Fibroblast of lung (primary cell): ENCODE measurements around the gene PIR. TPM values are rescaled to one million over a fixed set of nuclear protein-coding genes. Genes with fewer than 3 reads are reported as not detected.

ENCODE experiments used
- DNase-seq, 2 donors: peaks; one replicate each; pipeline versions ENCODE4 v3.0.0 to v3.0.0-alpha.2; 2010; ENCODE audit warnings: low read depth in 2 of 2
- H2AFZ ChIP-seq: 2 replicates; pipeline ENCODE4 v1.5.1; 2012; ENCODE audit warnings: low read length, control low read depth, inconsistent platforms
- H3K27ac ChIP-seq: 2 replicates; pipeline ENCODE4 v1.5.1; 2011; ENCODE audit warnings: low read length, control low read depth; ENCODE audit not compliant: insufficient read depth
- H3K27me3 ChIP-seq: 2 replicates; pipeline ENCODE4 v1.5.1; 2011; ENCODE audit warnings: mild to moderate bottlenecking, low read length; ENCODE audit not compliant: control insufficient read depth, insufficient read depth
- H3K36me3 ChIP-seq: 2 replicates; pipeline ENCODE4 v1.5.1; 2011; ENCODE audit warnings: low read length; ENCODE audit not compliant: control insufficient read depth, insufficient read depth
- H3K4me1 ChIP-seq: 2 replicates; pipeline ENCODE4 v1.5.1; 2011; ENCODE audit warnings: low read length; ENCODE audit not compliant: control insufficient read depth, insufficient read depth; ENCODE audit errors: extremely low read depth
- H3K4me2 ChIP-seq: 2 replicates; pipeline ENCODE4 v1.5.1; 2011; ENCODE audit warnings: low read length, control low read depth; ENCODE audit not compliant: insufficient read depth; ENCODE audit errors: extremely low read depth
- H3K4me3 ChIP-seq, 4 experiments: fragments of 200-600 bp in 1 of 4; sonication (generic) in 1 of 4; replicated peaks in 1 of 4; 2 replicates each; pipeline ENCODE4 v1.5.1; 2011 to 2016; ENCODE audit warnings: low read length in 4 of 4, low read depth in 3 of 4, mild to moderate bottlenecking in 3 of 4, control low read depth in 2 of 4, inconsistent platforms in 1 of 4, mixed read lengths in 1 of 4; ENCODE audit not compliant: insufficient read depth in 1 of 4; ENCODE audit errors: control extremely low read depth in 1 of 4
- H3K79me2 ChIP-seq: 2 replicates; pipeline ENCODE4 v1.5.1; 2012; ENCODE audit warnings: mild to moderate bottlenecking, low read length, inconsistent platforms; ENCODE audit not compliant: control insufficient read depth, insufficient read depth
- H3K9ac ChIP-seq: 2 replicates; pipeline ENCODE4 v1.5.1; 2011; ENCODE audit warnings: mild to moderate bottlenecking, low read length, control low read depth; ENCODE audit not compliant: insufficient read depth
- H3K9me3 ChIP-seq: 2 replicates; pipeline ENCODE4 v1.5.1; 2012; ENCODE audit warnings: low read depth, low read length; ENCODE audit not compliant: control insufficient read depth, insufficient read depth
- H4K20me1 ChIP-seq: 2 replicates; pipeline ENCODE4 v1.5.1; 2011; ENCODE audit warnings: low read length; ENCODE audit not compliant: control insufficient read depth, insufficient read depth; ENCODE audit errors: extremely low read depth
- CTCF ChIP-seq, 2 donors: IDR thresholded peaks in 1 of 2; conservative IDR thresholded peaks in 1 of 2; 1 replicate in 1 of 2; 2 replicates in 1 of 2; pipeline ENCODE4 v1.5.1; 2011 to 2012; ENCODE audit warnings: low read length in 2 of 2, control low read depth in 1 of 2, inconsistent platforms in 1 of 2, low read depth in 1 of 2, mild to moderate bottlenecking in 1 of 2
- EZH2 ChIP-seq: IDR thresholded peaks from 2 replicates; pipeline ENCODE4 v1.5.1; 2012; ENCODE audit warnings: low read length, control low read depth, mild to moderate bottlenecking; ENCODE audit errors: missing control alignments
- polyA plus RNA-seq, 2 donors: library from polyadenylated mRNA; depleted of rRNA in 1 of 2; stranded (reverse) in 1 of 2; unstranded in 1 of 2; fragments of >200 nt; gene quantifications; 2 replicates each; pipeline ENCODE4 v1.2.1, GENCODE V29; 2011 to 2012; ENCODE audit warnings: missing spikeins in 1 of 2
- total RNA-seq: library from RNA; depleted of rRNA; stranded (reverse); fragments of >200 nt; gene quantifications from 2 replicates; pipeline ENCODE4 v1.2.1, GENCODE V29; 2014

Gene PIR
- total and polyA plus RNA-seq, 2 donors (not counting 1 experiment from before 2014, with no cell fraction given), result 17.0 to 19.9 TPM

- Histone ChIP-seq H2AFZ (no peak overlapping the region), H3K36me3 (no peaks in the 10 kb centered on the region), H3K27me3 (no peaks in the 10 kb centered on the region), H3K4me2 (no peak overlapping the region), H4K20me1 (no peaks in the 10 kb centered on the region), H3K4me1 (no peaks in the 10 kb centered on the region), H3K79me2 (no peaks in the 10 kb centered on the region), H3K9me3 (no peaks in the 10 kb centered on the region), H3K4me3 (no peak overlapping the region), H3K27ac (no peak overlapping the region), H3K9ac (no peak overlapping the region)
- TF ChIP-seq CTCF (conservative IDR thresholded peaks at IDR 0.05 in 1 of 2, IDR thresholded peaks at IDR 0.05 in 1 of 2; ENCODE audit: low read depth in 1 of 2, low read length in 2 of 2) (no peak), EZH2 (no peak)
- DNase-seq, result peak in 1 of 2 donors; percentile 3
Observed at GRCh38 chrX:15464704-15465103, 28.4 kb downstream of the PIR start.

- DNase-seq, result peak; percentile 24 to 47
- Histone ChIP-seq H3K4me3 (no peak overlapping the region), H3K27ac (no peak overlapping the region), H3K4me1 (peaks cover 6% of the 10 kb centered on the region), H3K9me3 (no peaks in the 10 kb centered on the region), H3K27me3 (no peaks in the 10 kb centered on the region), H2AFZ (no peak overlapping the region), H3K79me2 (no peaks in the 10 kb centered on the region), H4K20me1 (no peaks in the 10 kb centered on the region), H3K36me3 (no peaks in the 10 kb centered on the region), H3K4me2 (no peak overlapping the region), H3K9ac (no peak overlapping the region)
- no peak for TF ChIP-seq CTCF (conservative IDR thresholded peaks at IDR 0.05 in 1 of 2, IDR thresholded peaks at IDR 0.05 in 1 of 2; ENCODE audit: low read depth in 1 of 2, low read length in 2 of 2)
Observed at GRCh38 chrX:15451913-15452312, 41.2 kb downstream of the PIR start.

- Histone ChIP-seq H3K79me2 (no peaks in the 10 kb centered on the region), H3K27me3 (no peaks in the 10 kb centered on the region), H3K4me3 (no peak overlapping the region), H3K9me3 (no peaks in the 10 kb centered on the region), H3K4me2 (peak overlapping the region; percentile 15), H4K20me1 (no peaks in the 10 kb centered on the region), H3K27ac (no peak overlapping the region), H3K9ac (no peak overlapping the region), H2AFZ (no peak overlapping the region), H3K36me3 (no peaks in the 10 kb centered on the region), H3K4me1 (peaks cover 6% of the 10 kb centered on the region)
- DNase-seq, result peak in 1 of 2 donors; percentile 67
- TF ChIP-seq CTCF (conservative IDR thresholded peaks at IDR 0.05 in 1 of 2, IDR thresholded peaks at IDR 0.05 in 1 of 2; ENCODE audit: low read depth in 1 of 2, low read length in 2 of 2) (no peak), EZH2 (no peak)
Observed at GRCh38 chrX:15448010-15448639, 45.0 kb downstream of the PIR start.
